DND-41 (cell line): ENCODE results near the gene NELL2.
"Not testable (repeated sequence)": the region's sequence is repeated elsewhere in the genome, so short reads cannot be mapped to it uniquely, and the experiment has no call there.

Experiments
- ATAC-seq: fragments of 200-7000 bp; cut with Tn5 transposase; 3 replicates; pipeline ENCODE4 v1.9.1; 2021; ENCODE audit warnings: low read depth; ENCODE audit not compliant: insufficient read depth
- DNase-seq: peaks from one replicate; pipeline ENCODE4 v3.0.0-alpha.2; 2020
- H2AFZ ChIP-seq: 2 replicates; pipeline ENCODE4 v1.6.0; 2012; ENCODE audit warnings: low read depth, low read length
- H3K27ac ChIP-seq: 2 replicates; pipeline ENCODE4 v1.5.1; 2012; ENCODE audit warnings: low read length, inconsistent platforms
- H3K27me3 ChIP-seq: fragments of 200-600 bp; sonication (generic); 2 replicates; pipeline ENCODE4 v1.6.0; 2012; ENCODE audit warnings: low read length, mild to moderate bottlenecking, inconsistent platforms; ENCODE audit not compliant: insufficient read depth, poor library complexity
- H3K36me3 ChIP-seq: 2 replicates; pipeline ENCODE4 v1.5.1; 2012; ENCODE audit warnings: low read length, inconsistent platforms; ENCODE audit not compliant: insufficient read depth
- H3K4me1 ChIP-seq: 2 replicates; pipeline ENCODE4 v1.5.1; 2012; ENCODE audit warnings: mild to moderate bottlenecking, low read length; ENCODE audit not compliant: insufficient read depth
- H3K4me2 ChIP-seq: 2 replicates; pipeline ENCODE4 v1.6.0; 2012; ENCODE audit warnings: mild to moderate bottlenecking, moderate library complexity, low read length, inconsistent platforms; ENCODE audit not compliant: insufficient read depth
- H3K4me3 ChIP-seq, 2 experiments: fragments of 200-600 bp in 1 of 2; shearing (Covaris generic) in 1 of 2; 2 replicates each; pipeline ENCODE4 v1.5.1; 2012 to 2016; ENCODE audit warnings: inconsistent platforms in 2 of 2, low read length in 2 of 2, mild to moderate bottlenecking in 2 of 2, low read depth in 1 of 2, moderate library complexity in 1 of 2
- H3K79me2 ChIP-seq: 2 replicates; pipeline ENCODE4 v1.6.0; 2012; ENCODE audit warnings: low read length, inconsistent platforms; ENCODE audit not compliant: insufficient read depth
- H3K9ac ChIP-seq: 2 replicates; pipeline ENCODE4 v1.6.0; 2012; ENCODE audit warnings: low read depth, mild to moderate bottlenecking, inconsistent platforms, low read length, moderate library complexity
- H3K9me3 ChIP-seq: 2 replicates; pipeline ENCODE4 v1.5.1; 2012; ENCODE audit warnings: low read length, moderate library complexity, mild to moderate bottlenecking, inconsistent platforms; ENCODE audit not compliant: insufficient read depth, severe bottlenecking
- H4K20me1 ChIP-seq: 2 replicates; pipeline ENCODE4 v1.6.0; 2012; ENCODE audit warnings: low read length; ENCODE audit not compliant: insufficient read depth
- CTCF ChIP-seq: IDR thresholded peaks from 2 replicates; pipeline ENCODE4 v1.5.1; 2012; ENCODE audit warnings: borderline replicate concordance, low read length, moderate library complexity, mild to moderate bottlenecking; ENCODE audit not compliant: poor library complexity, severe bottlenecking; ENCODE audit errors: extremely low read depth
- EZH2 ChIP-seq: IDR thresholded peaks from 3 replicates; pipeline ENCODE4 v1.6.1; 2012; ENCODE audit warnings: borderline replicate concordance, low read depth, mild to moderate bottlenecking, moderate library complexity, low read length, inconsistent platforms; ENCODE audit not compliant: severe bottlenecking

NELL2 gene

GRCh38 chr12:44830566-44831055 lies 45.5 kb downstream of the NELL2 start:
- ATAC-seq (no peak), DNase-seq (no peak)
- TF ChIP-seq EZH2, result no peak
- no peak for TF ChIP-seq CTCF
- no peak overlapping the region for H2AFZ ChIP-seq
- no peaks in the 10 kb centered on the region for H3K79me2 ChIP-seq
- H3K4me2 ChIP-seq, result no peak overlapping the region
- H3K9me3 ChIP-seq, result no peaks in the 10 kb centered on the region
- H4K20me1 ChIP-seq, result no peaks in the 10 kb centered on the region
- no peak overlapping the region for H3K9ac ChIP-seq
- H3K36me3 ChIP-seq, result no peaks in the 10 kb centered on the region
- no peaks in the 10 kb centered on the region for H3K27me3 ChIP-seq
- no peak overlapping the region for H3K27ac ChIP-seq
- no peak overlapping the region for H3K4me3 ChIP-seq
- peaks cover 7% of the 10 kb centered on the region; the same call in 1 of the 2 replicates for H3K4me1 ChIP-seq

GRCh38 chr12:44829045-44829444 lies 47.1 kb downstream of the NELL2 start:
- Histone ChIP-seq H3K9me3 (no peaks in the 10 kb centered on the region), H3K4me2 (no peak overlapping the region), H4K20me1 (no peaks in the 10 kb centered on the region), H3K27me3 (no peaks in the 10 kb centered on the region), H3K4me1 (peaks cover 7% of the 10 kb centered on the region; the same call in 1 of the 2 replicates), H3K36me3 (no peaks in the 10 kb centered on the region), H3K9ac (no peak overlapping the region), H3K79me2 (no peaks in the 10 kb centered on the region), H3K27ac (no peak overlapping the region), H2AFZ (no peak overlapping the region), H3K4me3 (no peak overlapping the region)
- TF ChIP-seq CTCF (no peak), EZH2 (no peak)
- DNase-seq (no peak), ATAC-seq (no peak)

- H3K36me3 ChIP-seq, result no peaks in the 10 kb centered on the region
- ATAC-seq, result no peak
Measured at GRCh38 chr12:44827832-44828438, 48.2 kb downstream of the NELL2 start.

GRCh38 chr12:44821702-44822101 lies 54.4 kb downstream of the NELL2 start:
- H3K27me3 ChIP-seq, H3K4me2 ChIP-seq, H3K4me3 ChIP-seq, DNase-seq, H3K27ac ChIP-seq, H4K20me1 ChIP-seq, H3K36me3 ChIP-seq, H3K9ac ChIP-seq, H3K4me1 ChIP-seq, ATAC-seq, H3K79me2 ChIP-seq, H2AFZ ChIP-seq, H3K9me3 ChIP-seq: not testable (repeated sequence)

More at GRCh38 chr12:44827832-44828438, 48.2 kb downstream of the NELL2 start:
- Histone ChIP-seq H3K27me3 (no peaks in the 10 kb centered on the region), H2AFZ (no peak overlapping the region), H4K20me1 (no peaks in the 10 kb centered on the region), H3K4me1 (peaks cover 7% of the 10 kb centered on the region; the same call in 1 of the 2 replicates), H3K79me2 (no peaks in the 10 kb centered on the region), H3K4me2 (no peak overlapping the region), H3K27ac (no peak overlapping the region), H3K9ac (no peak overlapping the region), H3K4me3 (no peak overlapping the region), H3K9me3 (no peaks in the 10 kb centered on the region)
- no peak for TF ChIP-seq CTCF
- TF ChIP-seq EZH2, result no peak
- no peak for DNase-seq
